Measurements from ENCODE around the gene CNN3. TPM values are rescaled to one million over a fixed set of nuclear protein-coding genes. Genes with fewer than 3 reads are reported as not detected.

CNN3 gene
- total RNA-seq, 4 donors from 2014 or later, result 334 to 604 (median 452) TPM

DNA sequence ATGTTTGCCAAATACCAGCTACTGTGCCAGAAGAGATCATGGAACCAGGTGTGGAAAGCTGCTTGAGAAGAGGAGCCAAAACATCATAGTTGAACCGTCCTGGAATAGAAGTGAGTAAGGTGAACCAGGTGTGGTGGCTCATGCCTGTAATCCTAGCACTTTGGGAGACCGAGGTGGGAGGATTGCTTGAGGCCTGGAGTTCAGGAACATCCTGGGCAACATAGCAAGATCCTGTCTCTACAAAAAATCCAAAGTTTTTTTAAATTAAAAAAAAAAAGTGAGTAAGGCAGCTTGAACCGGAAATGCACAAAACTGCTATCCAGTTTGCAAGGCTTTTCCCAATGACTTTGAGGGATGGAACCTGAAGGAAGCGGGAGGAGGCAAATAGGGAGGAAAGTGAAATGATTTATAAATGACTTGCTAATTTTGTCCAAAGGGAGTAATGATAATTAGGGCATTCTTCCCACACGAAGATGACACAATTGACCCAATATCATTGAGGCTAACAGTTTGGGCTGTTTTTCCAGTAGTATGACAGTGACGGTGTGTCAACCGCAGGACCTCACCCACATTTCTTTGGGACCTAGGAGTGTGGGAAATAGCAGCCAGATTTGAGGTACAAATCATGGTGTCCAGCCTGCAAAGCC is 1.5 kb upstream of the CNN3 start:
- Histone ChIP-seq H3K4me3 (peak overlapping the region; percentile 55 to 91), H3K27ac (peak overlapping the region; percentile 98 to 100), H3K36me3 (no peaks in the 10 kb centered on the region), H3K27me3 (no peaks in the 10 kb centered on the region), H3K4me1 (no peaks in the 10 kb centered on the region), H3K9me3 (no peaks in the 10 kb centered on the region)
- intact Hi-C loops (cut with DNase I; ENCODE audit: low total_unique reads), result loop anchor here (5.0 to 10.0 kb wide), 3 partner anchors 74 to 114 kb away; no protein-coding TSS in a partner anchor
- no peak for TF ChIP-seq CTCF (IDR thresholded peaks at IDR 0.05)
- TF ChIP-seq POLR2A (IDR thresholded peaks at IDR 0.05), result no peak
- no peak for DNase-seq

GRCh38 chr1:94927405-94928175 is 680 bp upstream of the CNN3 start:
- peak in 1 of 2 donors; percentile 65 for DNase-seq
- Histone ChIP-seq H3K27ac (peak overlapping the region; percentile 98 to 100), H3K27me3 (no peaks in the 10 kb centered on the region), H3K36me3 (no peaks in the 10 kb centered on the region), H3K4me3 (peak overlapping the region; percentile 55 to 91), H3K9me3 (no peaks in the 10 kb centered on the region), H3K4me1 (no peaks in the 10 kb centered on the region)
- intact Hi-C loops (cut with DNase I; ENCODE audit: low total_unique reads), result loop anchor here (5.0 to 10.0 kb wide), 3 partner anchors 73 to 115 kb away; no protein-coding TSS in a partner anchor
- no peak for TF ChIP-seq POLR2A (IDR thresholded peaks at IDR 0.05)
- no peak for TF ChIP-seq CTCF (IDR thresholded peaks at IDR 0.05)

- Histone ChIP-seq H3K36me3 (no peaks in the 10 kb centered on the region), H3K4me1 (peaks cover 0 to under 1% of the 10 kb centered on the region in 2 donors), H3K27me3 (no peaks in the 10 kb centered on the region), H3K4me3 (peak overlapping the region; percentile 67 to 91), H3K27ac (peak overlapping the region; percentile 95 to 100), H3K9me3 (no peaks in the 10 kb centered on the region)
- peak; percentile 35 to 65 (median 52) for TF ChIP-seq CTCF (IDR thresholded peaks at IDR 0.05)
- TF ChIP-seq POLR2A (IDR thresholded peaks at IDR 0.05), result no peak
- peak; percentile 56 to 74 for DNase-seq
- intact Hi-C loops (cut with DNase I; ENCODE audit: low total_unique reads), result loop anchor here (5.0 to 10.0 kb wide), 3 partner anchors 72 to 116 kb away; no protein-coding TSS in a partner anchor
These were observed 590 bp downstream of the CNN3 start for GRCh38 chr1:94926126-94926914.

DNA sequence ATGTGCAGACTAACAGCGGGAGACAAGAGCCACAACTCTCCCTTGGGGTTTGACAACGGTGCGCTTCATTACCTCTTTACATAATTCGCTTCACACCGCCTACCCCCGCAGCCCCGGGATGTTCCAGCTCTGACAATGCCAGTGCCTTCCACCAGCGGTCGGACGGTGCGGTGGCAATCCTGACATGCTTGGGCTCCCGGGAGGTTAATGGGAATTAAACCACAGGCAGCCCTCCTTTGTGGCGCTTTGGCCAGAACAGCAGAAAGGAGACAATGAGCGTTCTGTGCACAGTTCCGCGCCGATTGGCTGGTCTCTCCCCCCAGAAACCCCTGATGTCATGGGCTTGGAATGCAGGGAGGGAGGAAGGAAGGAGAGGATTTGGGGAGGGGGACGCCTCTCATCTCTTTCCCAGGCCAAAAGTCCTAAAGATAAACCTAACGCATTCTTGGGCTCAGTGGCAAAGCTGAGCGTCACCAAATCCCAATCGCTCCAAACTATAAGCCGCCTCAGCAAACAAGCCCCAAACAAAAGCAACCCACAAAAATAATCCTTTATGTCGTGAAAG is 1.3 kb downstream of the CNN3 start:
- Histone ChIP-seq H3K9me3 (no peaks in the 10 kb centered on the region), H3K36me3 (no peaks in the 10 kb centered on the region), H3K27ac (peak overlapping the region; percentile 95 to 100), H3K4me3 (peak overlapping the region; percentile 67 to 91), H3K4me1 (peaks cover 0 to 7% of the 10 kb centered on the region in 2 donors), H3K27me3 (no peaks in the 10 kb centered on the region)
- DNase-seq, result peak; percentile 79 to 89
- peak in 2 of 4 experiments; percentile 16 to 31 for TF ChIP-seq CTCF (IDR thresholded peaks at IDR 0.05)
- TF ChIP-seq POLR2A (IDR thresholded peaks at IDR 0.05), result peak; percentile 71 to 77
- intact Hi-C loops (cut with DNase I; ENCODE audit: low total_unique reads), result loop anchor here (5.0 to 10.0 kb wide), 3 partner anchors 71 to 117 kb away; no protein-coding TSS in a partner anchor

All from uterus (tissue), 4 donors.